Measurements from ENCODE around the gene TENT5D.
"Not testable (repeated sequence)": the region's sequence is repeated elsewhere in the genome, so short reads cannot be mapped to it uniquely, and the experiment has no call there.

The TENT5D gene

GRCh38 chrX:80431505-80431832, 11.2 kb downstream of the TENT5D start:
- H3K27me3 ChIP-seq (ENCODE audit: insufficient read depth, poor library complexity, severe bottlenecking) = no peaks in the 10 kb centered on the region
- H3K27ac ChIP-seq (replicated peaks) = no peak overlapping the region
- TF ChIP-seq GABPA (IDR thresholded peaks at IDR 0.05; ENCODE audit: low read depth) (no peak), CTCF (IDR thresholded peaks at IDR 0.05; ENCODE audit: insufficient read depth, low read length) (no peak)
- DNase-seq (ENCODE audit: low read depth in 1 of 2, low spot score in 1 of 2) = no peak
- no peak overlapping the region for H3K4me3 ChIP-seq (replicated peaks; ENCODE audit: insufficient read depth, low read length)

DNA sequence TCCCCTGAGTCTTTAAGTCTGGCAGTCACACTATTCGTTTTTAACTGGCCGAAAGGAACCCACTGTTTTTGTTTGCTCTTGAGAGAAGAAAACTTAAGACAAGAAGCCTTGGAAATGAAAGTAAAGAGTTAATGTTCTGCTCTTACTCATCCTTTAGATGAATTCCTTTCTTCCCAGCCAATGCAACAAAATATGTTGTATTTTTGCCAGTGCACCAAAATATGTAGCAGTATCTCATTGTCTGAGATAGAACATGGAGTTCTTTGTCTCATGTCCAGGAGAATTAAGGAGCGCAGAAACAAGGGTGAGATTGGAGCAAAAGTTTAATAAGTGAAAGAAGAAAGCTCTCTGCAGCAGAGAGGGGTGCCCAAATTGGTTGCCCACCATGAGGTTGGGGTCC, 12.2 kb downstream of the TENT5D start:
- TF ChIP-seq REST (IDR thresholded peaks at IDR 0.05; ENCODE audit: insufficient replicate concordance, low read depth) = no peak
- no peak for TF ChIP-seq CTCF (IDR thresholded peaks at IDR 0.05; ENCODE audit: insufficient read depth, low read length)
- TF ChIP-seq GABPA (IDR thresholded peaks at IDR 0.05; ENCODE audit: low read depth) = no peak
- TF ChIP-seq SPI1 (IDR thresholded peaks at IDR 0.05; ENCODE audit: borderline replicate concordance, low read depth) = no peak
- Histone ChIP-seq H3K27ac (replicated peaks) (no peak overlapping the region), H3K4me3 (replicated peaks; ENCODE audit: insufficient read depth, low read length) (no peak overlapping the region), H3K27me3 (ENCODE audit: insufficient read depth, poor library complexity, severe bottlenecking) (no peaks in the 10 kb centered on the region)
- DNase-seq (ENCODE audit: low read depth in 1 of 2, low spot score in 1 of 2) = no peak

- Histone ChIP-seq H3K27ac (replicated peaks) (no peak overlapping the region), H3K4me3 (replicated peaks; ENCODE audit: insufficient read depth, low read length) (no peak overlapping the region), H3K27me3 (ENCODE audit: insufficient read depth, poor library complexity, severe bottlenecking) (no peaks in the 10 kb centered on the region)
- peak; percentile 12 to 19 for DNase-seq (ENCODE audit: low read depth in 1 of 2, low spot score in 1 of 2)
- TF ChIP-seq SPI1 (IDR thresholded peaks at IDR 0.05; ENCODE audit: borderline replicate concordance, low read depth) (peak; percentile 83), CTCF (IDR thresholded peaks at IDR 0.05; ENCODE audit: insufficient read depth, low read length) (no peak)
Measured at GRCh38 chrX:80432863-80433262, 12.6 kb downstream of the TENT5D start.

DNA sequence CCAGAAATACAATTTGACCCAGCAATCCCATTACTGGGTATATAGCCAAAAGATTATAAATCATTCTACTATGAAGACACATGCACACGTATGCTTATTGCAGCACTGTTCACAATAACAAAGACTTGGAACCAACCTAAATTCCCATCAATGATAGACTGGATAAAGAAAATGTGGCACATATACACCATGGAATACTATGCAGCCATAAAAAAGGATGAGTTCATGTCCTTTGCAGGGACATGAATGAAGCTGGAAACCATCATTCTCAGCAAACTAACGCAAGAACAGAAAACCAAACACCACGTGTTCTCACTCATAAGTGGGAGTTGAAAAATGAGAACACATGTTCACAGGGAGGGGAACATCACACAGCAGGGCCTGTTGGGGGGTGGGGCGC, 47.9 kb downstream of the TENT5D start:
- not testable (repeated sequence) for H3K27me3 ChIP-seq (ENCODE audit: insufficient read depth, poor library complexity, severe bottlenecking); DNase-seq (ENCODE audit: low read depth in 1 of 2, low spot score in 1 of 2); H3K4me3 ChIP-seq (replicated peaks; ENCODE audit: insufficient read depth, low read length); H3K27ac ChIP-seq (replicated peaks)

GRCh38 chrX:80471582-80471981, 51.3 kb downstream of the TENT5D start:
- Histone ChIP-seq H3K27me3 (ENCODE audit: insufficient read depth, poor library complexity, severe bottlenecking) (no peaks in the 10 kb centered on the region), H3K4me3 (replicated peaks; ENCODE audit: insufficient read depth, low read length) (no peak overlapping the region), H3K27ac (replicated peaks) (no peak overlapping the region)
- no peak for DNase-seq (ENCODE audit: low read depth in 1 of 2, low spot score in 1 of 2)
- TF ChIP-seq POLR2AphosphoS5 (IDR thresholded peaks at IDR 0.05; ENCODE audit: low read depth) (no peak), SPI1 (IDR thresholded peaks at IDR 0.05; ENCODE audit: borderline replicate concordance, low read depth) (no peak), GABPA (IDR thresholded peaks at IDR 0.05; ENCODE audit: low read depth) (no peak), REST (IDR thresholded peaks at IDR 0.05; ENCODE audit: insufficient replicate concordance, low read depth) (no peak), CTCF (IDR thresholded peaks at IDR 0.05; ENCODE audit: insufficient read depth, low read length) (no peak)

Measured in HL-60 (cell line).